GM18867 (cell line): ENCODE measurements around the gene TBC1D32.
"Not testable (repeated sequence)": the region's sequence is repeated elsewhere in the genome, so short reads cannot be mapped to it uniquely, and the experiment has no call there.

Experiments
- ATAC-seq: cut with Tn5 transposase; IDR thresholded peaks from one replicate; pipeline ENCODE4 v1.9.1; 2021; ENCODE audit warnings: mild to moderate bottlenecking, moderate library complexity; ENCODE audit not compliant: unreplicated experiment

TBC1D32 gene

GRCh38 chr6:121321282-121321681, 13.0 kb downstream of the TBC1D32 start:
- peak; percentile 43 for ATAC-seq

DNA sequence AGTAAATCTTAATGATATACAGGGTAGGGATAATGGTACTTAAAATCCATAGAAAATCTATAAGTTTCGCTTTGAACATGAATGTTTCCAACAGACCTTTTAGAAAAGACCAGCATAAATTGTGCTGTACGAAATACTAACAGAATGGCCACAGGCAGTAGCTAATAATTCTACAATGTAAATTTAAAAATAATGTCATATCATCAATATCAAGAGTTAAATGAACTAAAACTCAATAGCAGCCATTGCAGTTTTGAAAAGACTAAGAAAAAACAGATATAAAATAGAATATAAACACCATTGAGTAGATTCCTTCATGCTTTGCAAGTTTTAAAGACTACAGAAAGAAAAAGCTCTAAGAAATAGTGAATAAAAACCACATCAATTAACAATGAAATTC, 14.7 kb downstream of the TBC1D32 start:
- no peak for ATAC-seq

DNA sequence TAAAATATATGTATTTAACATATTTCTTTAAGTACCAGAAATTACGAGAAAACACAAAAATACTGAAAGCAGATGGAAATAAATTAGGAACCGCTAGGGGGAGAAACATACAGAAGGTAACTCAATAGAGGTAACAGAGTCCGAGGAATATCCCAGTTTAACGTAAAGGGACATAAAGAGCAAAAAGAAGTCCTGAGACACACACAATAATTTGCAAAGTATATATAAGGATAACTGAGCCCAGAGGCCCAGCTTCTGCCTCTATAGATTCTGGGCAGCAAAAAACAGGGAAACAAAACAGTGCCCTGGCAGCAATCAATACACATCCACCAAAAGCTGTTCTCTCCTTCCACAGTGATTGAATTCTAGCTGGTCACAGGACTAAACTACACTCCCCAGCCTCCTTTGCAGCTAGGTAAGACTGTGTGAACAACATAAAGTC, 15.1 kb downstream of the TBC1D32 start:
- no peak for ATAC-seq

DNA sequence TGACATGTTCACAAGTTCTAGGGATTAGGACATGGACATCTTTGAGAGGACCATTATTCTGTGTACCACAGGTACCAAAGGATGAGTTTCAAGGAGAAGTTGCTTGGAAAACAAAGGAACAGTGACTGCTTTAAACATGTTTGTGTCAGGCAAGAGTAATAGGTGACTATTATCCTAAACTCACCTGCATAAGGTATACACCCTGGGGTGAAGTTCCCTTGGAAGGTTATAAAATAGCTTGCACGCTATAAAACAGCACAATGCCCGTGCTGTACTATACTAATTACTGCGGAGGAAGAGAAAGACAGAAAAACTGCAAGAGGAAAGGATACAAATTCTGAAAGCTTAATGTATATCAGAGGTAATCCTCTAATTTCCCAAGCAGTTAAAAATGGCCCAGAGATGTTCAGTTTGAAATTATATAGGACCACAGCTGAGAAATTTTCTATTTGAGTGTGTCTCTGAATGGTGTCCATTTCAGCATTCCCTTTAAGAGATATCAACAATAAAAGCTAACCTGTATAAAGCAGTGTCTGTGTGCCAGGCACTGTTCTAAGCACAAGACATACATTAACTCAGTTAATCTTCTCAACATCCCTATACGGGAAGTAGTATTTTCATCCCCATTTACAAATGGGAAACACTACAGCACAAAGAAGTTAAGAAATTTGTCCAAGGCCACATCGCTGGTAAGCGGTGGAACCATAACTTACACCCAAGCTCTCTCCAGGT, 19.7 kb downstream of the TBC1D32 start:
- no peak for ATAC-seq

- not testable (repeated sequence) for ATAC-seq
Measured at GRCh38 chr6:121311814-121312213, 22.5 kb downstream of the TBC1D32 start.

- ATAC-seq: no peak
Measured at GRCh38 chr6:121310495-121310894, 23.8 kb downstream of the TBC1D32 start.

- no peak for ATAC-seq
Measured at GRCh38 chr6:121309768-121310469, 24.4 kb downstream of the TBC1D32 start.

DNA sequence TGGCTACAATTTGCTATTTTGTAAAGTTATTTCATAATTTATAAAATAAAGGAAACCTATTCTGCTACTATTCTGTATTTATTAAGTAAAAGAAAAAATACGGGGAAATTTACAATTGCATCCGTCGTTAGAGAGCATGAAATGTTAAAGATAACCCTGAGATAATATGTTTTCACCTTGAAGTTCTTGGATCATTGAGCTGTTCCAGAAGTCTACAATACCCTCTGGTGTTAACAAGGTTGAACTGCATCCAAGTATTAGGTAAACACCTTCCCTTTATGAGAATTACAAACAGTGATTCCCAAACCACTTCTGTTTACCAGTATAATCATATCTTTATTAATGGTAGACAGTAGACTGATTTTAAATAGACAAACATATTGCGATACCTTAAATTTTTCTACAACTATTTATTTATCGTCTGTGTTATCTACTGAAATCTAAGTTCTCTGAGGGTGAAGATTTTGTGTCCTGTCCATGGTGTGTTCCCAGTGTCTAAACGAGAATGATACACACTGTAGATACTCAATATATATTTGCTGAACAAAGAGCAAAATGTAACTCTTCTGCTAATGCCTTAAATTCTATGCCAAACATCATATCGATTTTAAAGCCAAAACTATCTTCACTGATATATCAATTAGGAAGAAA, 28.2 kb downstream of the TBC1D32 start:
- peak; percentile 90 for ATAC-seq

DNA sequence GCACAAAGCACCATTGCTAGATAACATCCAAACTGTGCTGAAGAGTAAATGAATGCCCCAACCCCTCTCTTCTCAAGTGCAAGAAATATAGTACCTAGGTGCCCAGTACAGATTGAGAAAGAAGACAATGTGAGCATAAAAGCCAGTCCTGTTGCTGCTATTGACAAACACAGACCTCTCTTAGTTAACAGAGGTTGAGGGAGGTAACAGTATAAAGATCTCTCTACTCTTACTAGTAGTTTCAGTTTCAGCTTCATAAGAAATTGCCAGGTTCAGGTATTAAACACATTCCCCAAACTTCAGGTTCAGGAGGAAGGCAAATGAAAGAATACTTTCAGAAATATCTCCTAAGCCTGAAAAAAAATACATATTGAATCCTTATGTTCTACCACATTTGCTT, 31.4 kb downstream of the TBC1D32 start:
- ATAC-seq: peak; percentile 85

DNA sequence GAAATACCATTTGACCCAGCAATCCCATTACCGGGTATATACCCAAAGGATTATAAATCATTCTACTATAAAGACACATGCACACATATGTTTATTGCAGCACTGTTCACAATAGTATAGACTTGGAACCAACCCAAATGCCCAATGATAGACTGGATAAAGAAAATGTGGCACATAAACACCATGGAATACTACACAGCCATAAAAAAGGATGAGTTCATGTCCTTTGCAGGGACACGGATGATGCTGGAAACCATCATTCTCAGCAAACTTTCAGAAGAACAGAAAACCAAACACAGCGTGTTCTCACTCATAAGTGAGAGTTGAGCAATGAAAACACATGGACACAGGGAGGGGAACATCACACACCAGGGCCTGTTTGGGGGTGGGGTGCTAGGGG, 33.1 kb downstream of the TBC1D32 start:
- ATAC-seq: not testable (repeated sequence)

DNA sequence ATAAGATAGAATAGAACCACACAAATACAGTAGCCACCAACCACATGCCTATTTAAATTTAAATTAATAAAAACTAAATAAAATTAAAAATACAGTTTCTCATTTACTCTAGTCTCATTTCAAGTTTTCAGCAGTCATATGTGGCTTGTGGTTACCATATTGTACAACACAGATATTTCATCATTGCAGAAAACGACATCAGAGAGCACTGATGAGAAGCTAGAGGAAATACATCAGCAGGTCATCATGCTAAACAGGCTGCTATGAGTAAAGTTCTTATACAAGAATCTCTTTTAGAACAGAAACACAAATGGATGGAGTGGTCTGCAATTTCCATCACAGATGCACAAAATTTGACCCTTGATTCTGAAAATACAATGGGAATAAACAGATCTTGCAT, 36.6 kb downstream of the TBC1D32 start:
- ATAC-seq: no peak

DNA sequence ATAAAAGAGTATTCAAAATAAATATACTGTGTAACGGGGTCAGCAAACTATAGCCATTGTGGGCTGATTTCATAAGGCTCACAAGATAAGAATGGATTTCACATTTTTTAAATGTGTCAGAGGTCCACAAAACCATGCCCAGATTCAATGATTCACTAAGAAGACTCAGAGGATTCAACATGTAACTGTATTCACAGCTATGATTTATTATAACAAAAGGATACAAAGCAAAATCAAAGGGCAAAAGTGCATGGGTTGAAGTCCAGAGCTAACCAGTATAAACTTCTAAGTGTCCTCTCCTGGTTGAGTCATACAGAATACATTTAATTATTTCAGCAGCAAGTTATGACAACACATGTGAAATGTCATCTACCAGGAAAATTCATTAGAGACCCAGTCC, 49.2 kb downstream of the TBC1D32 start:
- no peak for ATAC-seq

DNA sequence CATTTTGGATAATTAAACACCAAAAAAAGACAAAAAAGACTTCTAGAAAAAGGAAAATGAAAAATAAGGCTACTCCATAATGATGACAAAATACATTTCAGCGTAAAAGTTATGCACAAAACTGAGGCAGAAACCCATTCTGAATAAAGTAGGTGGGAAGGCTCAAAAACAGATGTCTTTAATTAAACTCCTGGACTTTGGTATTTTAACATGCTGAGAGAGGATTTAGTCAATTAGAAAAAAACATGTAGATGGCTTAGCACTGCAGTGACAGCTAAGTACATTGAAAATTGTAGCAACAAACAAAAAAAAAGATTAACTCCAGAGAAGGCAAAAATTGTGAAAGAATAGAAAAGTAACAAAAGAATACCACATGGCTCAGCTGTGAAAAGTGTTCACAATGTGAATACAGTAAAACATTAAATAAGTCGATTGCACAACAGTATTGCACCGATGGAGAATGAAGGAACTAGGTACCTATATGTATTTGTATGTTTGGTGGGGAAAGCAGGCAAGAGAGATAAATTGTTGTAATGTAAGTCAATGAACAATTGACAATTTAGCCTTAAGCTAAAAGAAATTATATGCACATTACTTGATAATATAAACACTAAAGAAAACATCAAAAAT, 59.5 kb downstream of the TBC1D32 start:
- ATAC-seq: no peak

DNA sequence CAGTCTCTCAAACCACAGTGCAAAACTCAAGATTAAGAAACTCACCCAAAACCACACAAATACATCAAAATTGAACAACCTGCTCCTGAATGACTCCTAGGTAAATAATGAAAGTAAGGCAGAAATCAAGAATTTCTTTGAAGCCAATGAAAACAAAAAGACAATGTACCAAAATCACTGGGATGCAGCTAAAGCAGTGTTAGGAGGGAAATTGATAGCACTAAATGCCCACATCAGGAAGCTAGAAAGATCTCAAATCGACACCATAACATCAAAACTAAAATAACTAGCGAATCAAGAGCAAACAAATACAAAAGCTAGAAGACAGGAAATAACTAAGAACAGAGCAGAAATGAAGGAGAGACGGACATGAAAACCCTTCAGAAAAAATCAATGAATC, 70.5 kb downstream of the TBC1D32 start:
- no peak for ATAC-seq

GRCh38 chr6:121260651-121261102, 73.6 kb downstream of the TBC1D32 start:
- ATAC-seq: no peak

DNA sequence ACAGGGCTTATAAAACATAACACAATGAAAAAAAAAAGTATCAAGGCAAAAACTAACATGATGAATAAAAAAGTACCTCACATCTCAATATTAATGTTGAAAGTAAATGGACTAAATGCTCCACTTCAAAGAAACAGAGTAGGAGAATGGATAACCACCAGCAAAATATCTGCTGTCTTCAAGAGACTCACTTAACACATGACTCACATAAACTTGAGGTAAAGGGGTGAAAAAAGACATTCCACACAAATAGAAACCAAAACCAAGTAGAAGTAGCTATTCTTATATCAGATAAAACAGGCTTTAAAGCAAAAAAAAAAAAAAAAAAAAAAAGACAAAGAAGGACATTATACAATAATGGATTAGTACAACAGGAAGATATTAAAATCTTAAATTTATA, 86.9 kb downstream of the TBC1D32 start:
- peak; percentile 57 for ATAC-seq

GRCh38 chr6:121242386-121242785, 91.9 kb downstream of the TBC1D32 start:
- ATAC-seq: no peak

DNA sequence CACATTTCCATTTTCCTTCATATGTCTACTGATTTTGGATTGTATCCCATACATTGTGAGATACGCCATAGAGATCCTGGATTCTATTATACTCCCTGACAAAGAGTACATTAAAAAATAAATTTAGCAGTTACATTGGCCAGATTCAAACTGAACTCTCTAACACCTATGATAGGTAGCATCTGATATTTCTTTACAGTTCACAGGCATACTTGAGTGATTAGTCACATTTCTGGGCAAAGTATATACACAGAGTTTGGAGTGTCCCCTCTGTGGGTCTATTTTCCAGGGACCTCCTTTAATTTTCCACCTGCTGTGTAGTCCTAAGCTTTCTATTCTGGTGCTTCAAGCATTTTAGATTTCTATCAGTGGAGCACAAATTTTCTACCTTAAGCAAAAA, 96.4 kb downstream of the TBC1D32 start:
- no peak for ATAC-seq

- peak; percentile 56 for ATAC-seq
Measured at GRCh38 chr6:121236984-121237383, 97.3 kb downstream of the TBC1D32 start.

GRCh38 chr6:121235386-121235785, 98.9 kb downstream of the TBC1D32 start:
- no peak for ATAC-seq

GRCh38 chr6:121223930-121224329, 110.3 kb downstream of the TBC1D32 start:
- no peak for ATAC-seq
